Endothelial cell of umbilical vein (primary cell): Measurements from ENCODE around the gene VPS52. TPM values are rescaled to one million over a fixed set of nuclear protein-coding genes. Genes with fewer than 3 reads are reported as not detected.

Source experiments
- BruUV-seq: library from RNA; stranded (reverse); fragments of 400-500 nt; replicated peaks from 2 replicates; lab custom pipeline; 2021; lab: Mats Ljungman, UMichigan
- CTCF ChIA-PET: fragments of 300-600, 350-600 bp; sonication (Branson Sonifier 250); formaldehyde crosslinking; loops from one replicate; lab custom pipeline; 2021; ENCODE audit warnings: antibody characterized with exemption, inconsistent platforms; lab: Charles Lee
- POLR2A ChIA-PET: fragments of 300-600, 350-600 bp; sonication (Branson Sonifier 250); formaldehyde crosslinking; loops from one replicate; lab custom pipeline; 2021; ENCODE audit warnings: antibody characterized with exemption, inconsistent platforms; lab: Charles Lee
- DNase-seq: peaks from one replicate; pipeline ENCODE4 v3.0.0-alpha.2; 2011; ENCODE audit warnings: low read depth, low spot score
- FAIRE-seq: peaks from 2 replicates; lab custom pipeline; 2011; peaks lifted over from hg19 to GRCh38; lab: Jason Lieb, UNC
- H2AFZ ChIP-seq: 2 replicates; pipeline ENCODE4 v1.6.0; 2012; ENCODE audit warnings: low read depth, low read length, control low read depth, inconsistent platforms
- H3K27ac ChIP-seq: 2 replicates; pipeline ENCODE4 v1.5.1; 2011; ENCODE audit warnings: low read depth, mild to moderate bottlenecking, control low read depth, low read length, moderate library complexity; ENCODE audit not compliant: insufficient read depth
- H3K27me3 ChIP-seq, 2 experiments: 2 replicates each; pipeline versions ENCODE4 v1.6.0 to v1.6.1; 2011; ENCODE audit warnings: low read length in 2 of 2, mixed read lengths in 1 of 2; ENCODE audit not compliant: control insufficient read depth in 2 of 2, insufficient read depth in 2 of 2
- H3K36me3 ChIP-seq, 2 experiments: 2 replicates in 1 of 2; 3 replicates in 1 of 2; pipeline ENCODE4 v1.5.1; 2011; ENCODE audit warnings: low read length in 2 of 2, mild to moderate bottlenecking in 1 of 2, moderate library complexity in 1 of 2; ENCODE audit not compliant: control insufficient read depth in 2 of 2, insufficient read depth in 2 of 2; ENCODE audit errors: extremely low read depth in 1 of 2
- H3K4me1 ChIP-seq: 3 replicates; pipeline ENCODE4 v1.5.1; 2011; ENCODE audit warnings: mild to moderate bottlenecking, low read length; ENCODE audit not compliant: control insufficient read depth, insufficient read depth; ENCODE audit errors: extremely low read depth
- H3K4me2 ChIP-seq: 2 replicates; pipeline ENCODE4 v1.6.1; 2011; ENCODE audit warnings: low read length, control low read depth, mixed read lengths; ENCODE audit not compliant: insufficient read depth
- H3K4me3 ChIP-seq, 3 experiments: fragments of 200-600 bp in 1 of 3; sonication (generic), shearing (Covaris generic) in 1 of 3; replicated peaks in 1 of 3; 2 replicates each; pipeline ENCODE4 v1.5.1; 2011 to 2016; ENCODE audit warnings: control low read depth in 3 of 3, low read length in 3 of 3, mild to moderate bottlenecking in 2 of 3, inconsistent platforms in 1 of 3, low read depth in 1 of 3, moderate library complexity in 1 of 3; ENCODE audit not compliant: insufficient read depth in 1 of 3
- H3K79me2 ChIP-seq: 2 replicates; pipeline ENCODE4 v1.6.0; 2012; ENCODE audit warnings: low read length, inconsistent platforms; ENCODE audit not compliant: control insufficient read depth, insufficient read depth
- H3K9ac ChIP-seq: replicated peaks from 2 replicates; pipeline ENCODE3; 2011; ENCODE audit warnings: low read length, control low read depth; ENCODE audit not compliant: insufficient read depth; ENCODE audit errors: extremely low read depth
- H3K9me1 ChIP-seq: replicated peaks from 3 replicates; pipeline ENCODE4 v1.6.0; 2011; ENCODE audit warnings: mild to moderate bottlenecking, low read length; ENCODE audit not compliant: control insufficient read depth, insufficient read depth; ENCODE audit errors: extremely low read depth
- H3K9me3 ChIP-seq: replicated peaks from 2 replicates; pipeline ENCODE4 v1.5.1; 2012; ENCODE audit warnings: low read length, inconsistent platforms; ENCODE audit not compliant: control insufficient read depth, insufficient read depth
- H4K20me1 ChIP-seq: replicated peaks from 2 replicates; pipeline ENCODE3; 2011; ENCODE audit warnings: mild to moderate bottlenecking, low read length; ENCODE audit not compliant: control insufficient read depth, insufficient read depth; ENCODE audit errors: extremely low read depth
- EZH2 ChIP-seq: IDR thresholded peaks from 2 replicates; pipeline ENCODE4 v1.6.1; 2012; ENCODE audit warnings: borderline replicate concordance, low read depth, mild to moderate bottlenecking, moderate library complexity, low read length, inconsistent platforms; ENCODE audit not compliant: severe bottlenecking
- FOS ChIP-seq: IDR thresholded peaks from 2 replicates; pipeline ENCODE4 v1.6.1; 2011; ENCODE audit warnings: mild to moderate bottlenecking, low read length, moderate library complexity, borderline replicate concordance; ENCODE audit not compliant: insufficient read depth
- GATA2 ChIP-seq: IDR thresholded peaks from 2 replicates; pipeline ENCODE4 v1.7.0; 2011; ENCODE audit warnings: low read depth, mild to moderate bottlenecking, moderate library complexity, mixed read lengths, low read length; ENCODE audit not compliant: insufficient read length, insufficient read depth
- JUN ChIP-seq: IDR thresholded peaks from 2 replicates; pipeline ENCODE4 v1.6.1; 2011; ENCODE audit warnings: borderline replicate concordance, low read depth; ENCODE audit not compliant: insufficient read length, insufficient read depth
- MAX ChIP-seq: IDR thresholded peaks from 2 replicates; pipeline ENCODE4 v1.6.1; 2011; ENCODE audit not compliant: insufficient read depth, insufficient read length
- MYC ChIP-seq: IDR thresholded peaks from one replicate; pipeline ENCODE4 v1.6.1; 2011; ENCODE audit warnings: mild to moderate bottlenecking, low read depth, low read length
- POLR2A ChIP-seq: IDR thresholded peaks from 2 replicates; pipeline ENCODE4 v1.6.1; 2012; ENCODE audit warnings: low read depth, mild to moderate bottlenecking, control low read depth, low read length
- POLR2AphosphoS5 ChIP-seq: IDR thresholded peaks from 2 replicates; pipeline ENCODE4 v1.6.1; 2012; ENCODE audit warnings: low read depth, mild to moderate bottlenecking, control low read depth, low read length, moderate library complexity; ENCODE audit not compliant: insufficient read depth
- dilution Hi-C: fragments of 300-500 bp; cut with MboI; formaldehyde crosslinking; loops from one replicate; pipeline ENCODE4 v1.15.0; 2019; ENCODE audit warnings: low sequenced_read_pairs; ENCODE audit not compliant: extremely low pct_ligation_motif_present
- intact Hi-C: fragments of 100-400 bp; cut with micrococcal nuclease; formaldehyde crosslinking; loops from one replicate; pipeline ENCODE4 v1.10.0; 2022
- polyA plus RNA-seq, 4 experiments: library from polyadenylated mRNA; depleted of rRNA in 3 of 4; stranded (reverse) in 3 of 4; unstranded in 1 of 4; fragments of >200 nt; gene quantifications; 2 replicates each; pipeline versions ENCODE4 v1.2.1 to v1.2.3, GENCODE V29; 2011 to 2012; ENCODE audit warnings: missing spikeins in 1 of 4
- total RNA-seq: library from RNA; stranded (reverse); gene quantifications from 2 replicates; pipeline ENCODE4 v1.2.3, GENCODE V29; 2021
- TF ChIP-seq, protein P1 (sequence below), 2 donors: IDR thresholded peaks; 1 replicate in 1 of 2; 2 replicates in 1 of 2; pipeline ENCODE4 v1.5.1; 2011; ENCODE audit warnings: low read length in 2 of 2, mild to moderate bottlenecking in 2 of 2, moderate library complexity in 2 of 2, control low read depth in 1 of 2, inconsistent platforms in 1 of 2, low read depth in 1 of 2; ENCODE audit not compliant: insufficient read depth in 1 of 2; ENCODE audit errors: extremely low read depth in 1 of 2

Gene VPS52
- total and polyA plus RNA-seq, 2 donors (not counting 3 experiments of a cell fraction or from before 2014, with no cell fraction given) = 49.2 to 112 TPM

- dilution Hi-C loops = no loop called here
- no peak overlapping the region for H2AFZ ChIP-seq
- CTCF ChIA-PET = interaction anchor here (1.0 to 3.8 kb wide), 5 partner anchors 21 to 412 kb away, joined by 3 to 53 read pairs (median 4); partner anchors contain the start of genes RGL2, RPS18, TAP2 and VPS52
- H3K4me1 ChIP-seq = peaks cover 23% of the 10 kb centered on the region
- no peaks in the 10 kb centered on the region for H3K9me1 ChIP-seq
- DNase-seq (no peak), FAIRE-seq (no peak)
- no peaks in the 10 kb centered on the region for H3K9me3 ChIP-seq
- no peak overlapping the region for H3K9ac ChIP-seq
- no peaks in the 10 kb centered on the region for H4K20me1 ChIP-seq
- H3K4me3 ChIP-seq = no peak overlapping the region
- peaks cover 0 to 2% of the 10 kb centered on the region in 2 experiments for H3K36me3 ChIP-seq
- BruUV-seq = no TSS peak
- peaks cover 0 to 2% of the 10 kb centered on the region in 2 experiments for H3K27me3 ChIP-seq
- H3K27ac ChIP-seq = no peak overlapping the region
- no peak overlapping the region for H3K4me2 ChIP-seq
- POLR2A ChIA-PET = interaction anchor here (2.7 kb wide), 1 partner anchor 21 kb away, joined by 10 read pairs; the partner anchor contains the start of genes RPS18 and VPS52
- no peaks in the 10 kb centered on the region for H3K79me2 ChIP-seq
- no peak for TF ChIP-seq MAX
- TF ChIP-seq, protein P1, sequence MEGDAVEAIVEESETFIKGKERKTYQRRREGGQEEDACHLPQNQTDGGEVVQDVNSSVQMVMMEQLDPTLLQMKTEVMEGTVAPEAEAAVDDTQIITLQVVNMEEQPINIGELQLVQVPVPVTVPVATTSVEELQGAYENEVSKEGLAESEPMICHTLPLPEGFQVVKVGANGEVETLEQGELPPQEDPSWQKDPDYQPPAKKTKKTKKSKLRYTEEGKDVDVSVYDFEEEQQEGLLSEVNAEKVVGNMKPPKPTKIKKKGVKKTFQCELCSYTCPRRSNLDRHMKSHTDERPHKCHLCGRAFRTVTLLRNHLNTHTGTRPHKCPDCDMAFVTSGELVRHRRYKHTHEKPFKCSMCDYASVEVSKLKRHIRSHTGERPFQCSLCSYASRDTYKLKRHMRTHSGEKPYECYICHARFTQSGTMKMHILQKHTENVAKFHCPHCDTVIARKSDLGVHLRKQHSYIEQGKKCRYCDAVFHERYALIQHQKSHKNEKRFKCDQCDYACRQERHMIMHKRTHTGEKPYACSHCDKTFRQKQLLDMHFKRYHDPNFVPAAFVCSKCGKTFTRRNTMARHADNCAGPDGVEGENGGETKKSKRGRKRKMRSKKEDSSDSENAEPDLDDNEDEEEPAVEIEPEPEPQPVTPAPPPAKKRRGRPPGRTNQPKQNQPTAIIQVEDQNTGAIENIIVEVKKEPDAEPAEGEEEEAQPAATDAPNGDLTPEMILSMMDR (IDR thresholded peaks at IDR 0.05; ENCODE audit: extremely low read depth in 1 of 2, insufficient read depth in 1 of 2, low read depth in 1 of 2, low read length in 2 of 2) = no peak
- no peak for TF ChIP-seq MYC
- no peak for TF ChIP-seq EZH2
- TF ChIP-seq GATA2 = no peak
- no peak for TF ChIP-seq JUN
- no peak for TF ChIP-seq FOS
- TF ChIP-seq POLR2AphosphoS5 = no peak
- TF ChIP-seq POLR2A = no peak
- intact Hi-C loops = no loop called here
These were observed 20.9 kb downstream of the VPS52 start for GRCh38 chr6:33250731-33251130.
